ENCODE results near the gene ESYT3. TPM values are rescaled to one million over a fixed set of nuclear protein-coding genes. Genes with fewer than 3 reads are reported as not detected.

ESYT3 gene
- total RNA-seq, 1 experiment from 2014 or later = 0.15 TPM

- Histone ChIP-seq H3K4me1 (ENCODE audit: insufficient read depth, low read length, poor library complexity, severe bottlenecking) (no peaks in the 10 kb centered on the region), H3K36me3 (ENCODE audit: insufficient read depth, low read length, poor library complexity, severe bottlenecking) (no peaks in the 10 kb centered on the region), H3K9me3 (ENCODE audit: low read depth, low read length, poor library complexity, severe bottlenecking) (peaks cover 10% of the 10 kb centered on the region), H3K27ac (ENCODE audit: low read depth, low read length, poor library complexity, severe bottlenecking) (no peak overlapping the region), H3K27me3 (replicated peaks; ENCODE audit: insufficient read depth, low read depth, low read length, poor library complexity) (no peaks in the 10 kb centered on the region), H3K4me3 (ENCODE audit: low read depth, low read length, poor library complexity, severe bottlenecking) (no peak overlapping the region)
- TF ChIP-seq, protein P1, sequence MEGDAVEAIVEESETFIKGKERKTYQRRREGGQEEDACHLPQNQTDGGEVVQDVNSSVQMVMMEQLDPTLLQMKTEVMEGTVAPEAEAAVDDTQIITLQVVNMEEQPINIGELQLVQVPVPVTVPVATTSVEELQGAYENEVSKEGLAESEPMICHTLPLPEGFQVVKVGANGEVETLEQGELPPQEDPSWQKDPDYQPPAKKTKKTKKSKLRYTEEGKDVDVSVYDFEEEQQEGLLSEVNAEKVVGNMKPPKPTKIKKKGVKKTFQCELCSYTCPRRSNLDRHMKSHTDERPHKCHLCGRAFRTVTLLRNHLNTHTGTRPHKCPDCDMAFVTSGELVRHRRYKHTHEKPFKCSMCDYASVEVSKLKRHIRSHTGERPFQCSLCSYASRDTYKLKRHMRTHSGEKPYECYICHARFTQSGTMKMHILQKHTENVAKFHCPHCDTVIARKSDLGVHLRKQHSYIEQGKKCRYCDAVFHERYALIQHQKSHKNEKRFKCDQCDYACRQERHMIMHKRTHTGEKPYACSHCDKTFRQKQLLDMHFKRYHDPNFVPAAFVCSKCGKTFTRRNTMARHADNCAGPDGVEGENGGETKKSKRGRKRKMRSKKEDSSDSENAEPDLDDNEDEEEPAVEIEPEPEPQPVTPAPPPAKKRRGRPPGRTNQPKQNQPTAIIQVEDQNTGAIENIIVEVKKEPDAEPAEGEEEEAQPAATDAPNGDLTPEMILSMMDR (conservative IDR thresholded peaks at IDR 0.05; ENCODE audit: low read depth, low read length) = no peak
- TF ChIP-seq EZH2 (IDR thresholded peaks at IDR 0.05; ENCODE audit: borderline replicate concordance, low read depth, low read length, poor library complexity, severe bottlenecking) = no peak
- ChIA-PET CTCF (no interaction called here), POLR2A (ENCODE audit: low non-redundant PET) (no interaction called here)
- BruUV-seq (replicated peaks) = no TSS peak
- no peak for DNase-seq (ENCODE audit: low spot score)
- intact Hi-C loops (cut with micrococcal nuclease; ENCODE audit: unreplicated experiment) = no loop called here
Measured at GRCh38 chr3:138491971-138492370, 57.6 kb downstream of the ESYT3 start.

- BruUV-seq (replicated peaks) = no TSS peak
- POLR2A ChIA-PET (ENCODE audit: low non-redundant PET) = no interaction called here
Measured at GRCh38 chr3:138492980-138493675, 58.7 kb downstream of the ESYT3 start.

DNA sequence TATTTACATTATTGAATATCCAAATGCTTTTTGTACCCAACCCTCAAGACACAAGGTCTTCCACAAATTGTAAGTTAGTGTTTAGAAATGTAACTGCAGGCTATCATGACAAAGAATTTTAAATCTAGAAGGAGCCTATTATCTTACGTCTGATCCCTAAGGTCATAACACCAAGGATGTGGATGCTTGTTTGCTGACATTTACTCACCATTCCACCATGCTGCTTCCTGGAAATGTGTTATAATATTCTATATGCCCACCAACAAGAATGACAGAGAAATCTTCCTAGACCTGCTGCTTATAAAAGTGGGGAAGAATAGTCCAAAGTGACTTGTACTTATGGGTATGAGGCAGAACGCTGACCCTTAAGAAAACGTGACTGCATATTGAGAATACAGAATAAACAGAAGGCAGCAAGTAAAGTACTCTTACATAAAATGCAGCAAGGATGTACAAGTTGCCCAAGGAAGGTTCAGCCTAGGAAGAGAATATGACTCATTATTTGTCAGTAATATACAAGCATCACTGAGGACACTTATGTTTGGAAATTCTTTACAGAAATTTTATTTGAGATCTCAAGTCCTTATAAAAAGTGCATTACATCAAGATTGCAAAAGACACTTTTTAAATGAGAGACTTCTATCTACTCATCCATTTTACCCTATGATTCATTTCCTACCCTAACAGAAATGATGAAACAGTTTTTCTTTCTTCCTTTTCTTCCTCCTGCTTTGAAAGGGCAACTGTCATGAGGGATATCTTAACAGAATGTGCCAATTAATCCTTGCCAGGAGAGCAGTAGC lies 59.6 kb downstream of the ESYT3 start:
- no peak for TF ChIP-seq EZH2 (IDR thresholded peaks at IDR 0.05; ENCODE audit: borderline replicate concordance, low read depth, low read length, poor library complexity, severe bottlenecking)
- TF ChIP-seq, protein P1 (conservative IDR thresholded peaks at IDR 0.05; ENCODE audit: low read depth, low read length) = no peak
- H3K27me3 ChIP-seq (replicated peaks; ENCODE audit: insufficient read depth, low read depth, low read length, poor library complexity) = no peaks in the 10 kb centered on the region
- BruUV-seq (replicated peaks) = no TSS peak
- DNase-seq (ENCODE audit: low spot score) = peak; percentile 57
- H3K4me1 ChIP-seq (ENCODE audit: insufficient read depth, low read length, poor library complexity, severe bottlenecking) = no peaks in the 10 kb centered on the region
- CTCF ChIA-PET = no interaction called here
- no peaks in the 10 kb centered on the region for H3K9me3 ChIP-seq (ENCODE audit: low read depth, low read length, poor library complexity, severe bottlenecking)
- intact Hi-C loops (cut with micrococcal nuclease; ENCODE audit: unreplicated experiment) = no loop called here
- no peak overlapping the region for H3K27ac ChIP-seq (ENCODE audit: low read depth, low read length, poor library complexity, severe bottlenecking)
- no peaks in the 10 kb centered on the region for H3K36me3 ChIP-seq (ENCODE audit: insufficient read depth, low read length, poor library complexity, severe bottlenecking)
- POLR2A ChIA-PET (ENCODE audit: low non-redundant PET) = no interaction called here
- no peak overlapping the region for H3K4me3 ChIP-seq (ENCODE audit: low read depth, low read length, poor library complexity, severe bottlenecking)

More at GRCh38 chr3:138492980-138493675, 58.7 kb downstream of the ESYT3 start:
- no peaks in the 10 kb centered on the region for H3K4me1 ChIP-seq (ENCODE audit: insufficient read depth, low read length, poor library complexity, severe bottlenecking)
- no peaks in the 10 kb centered on the region for H3K27me3 ChIP-seq (replicated peaks; ENCODE audit: insufficient read depth, low read depth, low read length, poor library complexity)
- H3K9me3 ChIP-seq (ENCODE audit: low read depth, low read length, poor library complexity, severe bottlenecking) = no peaks in the 10 kb centered on the region
- DNase-seq (ENCODE audit: low spot score) = no peak
- no peak overlapping the region for H3K27ac ChIP-seq (ENCODE audit: low read depth, low read length, poor library complexity, severe bottlenecking)
- intact Hi-C loops (cut with micrococcal nuclease; ENCODE audit: unreplicated experiment) = no loop called here
- H3K36me3 ChIP-seq (ENCODE audit: insufficient read depth, low read length, poor library complexity, severe bottlenecking) = no peaks in the 10 kb centered on the region
- CTCF ChIA-PET = no interaction called here
- TF ChIP-seq EZH2 (IDR thresholded peaks at IDR 0.05; ENCODE audit: borderline replicate concordance, low read depth, low read length, poor library complexity, severe bottlenecking) = no peak
- TF ChIP-seq, protein P1 (conservative IDR thresholded peaks at IDR 0.05; ENCODE audit: low read depth, low read length) = no peak
- H3K4me3 ChIP-seq (ENCODE audit: low read depth, low read length, poor library complexity, severe bottlenecking) = no peak overlapping the region

Measured in A673 (cell line).